ENCODE results near the gene KCNK7. TPM values are rescaled to one million over a fixed set of nuclear protein-coding genes. Genes with fewer than 3 reads are reported as not detected.

Gene KCNK7
- total and polyA plus RNA-seq, 2 experiments from 2014 or later: 0.60 TPM; not detected in 1

DNA sequence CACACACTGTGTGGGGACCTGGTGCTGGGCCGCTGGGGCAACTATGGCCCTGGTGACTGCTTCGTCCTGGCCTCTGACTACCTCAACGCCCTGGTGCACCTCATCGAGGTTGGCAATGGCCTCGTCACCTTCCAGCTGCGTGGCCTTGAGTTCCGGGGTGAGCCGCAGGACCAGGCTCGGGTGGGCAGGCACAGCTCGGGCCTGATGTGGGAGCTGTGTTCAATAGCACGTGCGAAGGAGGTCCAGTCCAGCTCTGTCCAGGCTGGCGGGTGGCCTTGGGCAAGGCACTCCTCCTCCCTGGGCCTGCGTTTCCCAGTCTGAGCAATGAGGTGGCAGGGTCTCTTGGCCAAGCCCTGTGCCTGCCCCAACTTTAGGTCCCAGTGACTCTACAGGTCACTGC is 34.0 kb upstream of the KCNK7 start:
- no peak for TF ChIP-seq EZH2phosphoT487 (IDR thresholded peaks at IDR 0.05; ENCODE audit: unreplicated experiment)
- no peak for TF ChIP-seq ZNF114 (CRISPR knock-in tag; IDR thresholded peaks at IDR 0.05)
- no peak for TF ChIP-seq EZH2 (IDR thresholded peaks at IDR 0.05; ENCODE audit: low read depth, unreplicated experiment)
- TF ChIP-seq ZNF331 (CRISPR knock-in tag; IDR thresholded peaks at IDR 0.05; ENCODE audit: low read depth): no peak
- TF ChIP-seq, protein P1, sequence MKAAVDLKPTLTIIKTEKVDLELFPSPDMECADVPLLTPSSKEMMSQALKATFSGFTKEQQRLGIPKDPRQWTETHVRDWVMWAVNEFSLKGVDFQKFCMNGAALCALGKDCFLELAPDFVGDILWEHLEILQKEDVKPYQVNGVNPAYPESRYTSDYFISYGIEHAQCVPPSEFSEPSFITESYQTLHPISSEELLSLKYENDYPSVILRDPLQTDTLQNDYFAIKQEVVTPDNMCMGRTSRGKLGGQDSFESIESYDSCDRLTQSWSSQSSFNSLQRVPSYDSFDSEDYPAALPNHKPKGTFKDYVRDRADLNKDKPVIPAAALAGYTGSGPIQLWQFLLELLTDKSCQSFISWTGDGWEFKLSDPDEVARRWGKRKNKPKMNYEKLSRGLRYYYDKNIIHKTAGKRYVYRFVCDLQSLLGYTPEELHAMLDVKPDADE (IDR thresholded peaks at IDR 0.05): no peak
- no peak for TF ChIP-seq JUNB (IDR thresholded peaks at IDR 0.05; ENCODE audit: unreplicated experiment)
- TF ChIP-seq POLR2AphosphoS5 (IDR thresholded peaks at IDR 0.05; ENCODE audit: low read depth): no peak
- TF ChIP-seq NANOG (IDR thresholded peaks at IDR 0.05; ENCODE audit: borderline replicate concordance): no peak
- TF ChIP-seq STAT1 (IDR thresholded peaks at IDR 0.05; ENCODE audit: unreplicated experiment): no peak
- TF ChIP-seq, protein P2, sequence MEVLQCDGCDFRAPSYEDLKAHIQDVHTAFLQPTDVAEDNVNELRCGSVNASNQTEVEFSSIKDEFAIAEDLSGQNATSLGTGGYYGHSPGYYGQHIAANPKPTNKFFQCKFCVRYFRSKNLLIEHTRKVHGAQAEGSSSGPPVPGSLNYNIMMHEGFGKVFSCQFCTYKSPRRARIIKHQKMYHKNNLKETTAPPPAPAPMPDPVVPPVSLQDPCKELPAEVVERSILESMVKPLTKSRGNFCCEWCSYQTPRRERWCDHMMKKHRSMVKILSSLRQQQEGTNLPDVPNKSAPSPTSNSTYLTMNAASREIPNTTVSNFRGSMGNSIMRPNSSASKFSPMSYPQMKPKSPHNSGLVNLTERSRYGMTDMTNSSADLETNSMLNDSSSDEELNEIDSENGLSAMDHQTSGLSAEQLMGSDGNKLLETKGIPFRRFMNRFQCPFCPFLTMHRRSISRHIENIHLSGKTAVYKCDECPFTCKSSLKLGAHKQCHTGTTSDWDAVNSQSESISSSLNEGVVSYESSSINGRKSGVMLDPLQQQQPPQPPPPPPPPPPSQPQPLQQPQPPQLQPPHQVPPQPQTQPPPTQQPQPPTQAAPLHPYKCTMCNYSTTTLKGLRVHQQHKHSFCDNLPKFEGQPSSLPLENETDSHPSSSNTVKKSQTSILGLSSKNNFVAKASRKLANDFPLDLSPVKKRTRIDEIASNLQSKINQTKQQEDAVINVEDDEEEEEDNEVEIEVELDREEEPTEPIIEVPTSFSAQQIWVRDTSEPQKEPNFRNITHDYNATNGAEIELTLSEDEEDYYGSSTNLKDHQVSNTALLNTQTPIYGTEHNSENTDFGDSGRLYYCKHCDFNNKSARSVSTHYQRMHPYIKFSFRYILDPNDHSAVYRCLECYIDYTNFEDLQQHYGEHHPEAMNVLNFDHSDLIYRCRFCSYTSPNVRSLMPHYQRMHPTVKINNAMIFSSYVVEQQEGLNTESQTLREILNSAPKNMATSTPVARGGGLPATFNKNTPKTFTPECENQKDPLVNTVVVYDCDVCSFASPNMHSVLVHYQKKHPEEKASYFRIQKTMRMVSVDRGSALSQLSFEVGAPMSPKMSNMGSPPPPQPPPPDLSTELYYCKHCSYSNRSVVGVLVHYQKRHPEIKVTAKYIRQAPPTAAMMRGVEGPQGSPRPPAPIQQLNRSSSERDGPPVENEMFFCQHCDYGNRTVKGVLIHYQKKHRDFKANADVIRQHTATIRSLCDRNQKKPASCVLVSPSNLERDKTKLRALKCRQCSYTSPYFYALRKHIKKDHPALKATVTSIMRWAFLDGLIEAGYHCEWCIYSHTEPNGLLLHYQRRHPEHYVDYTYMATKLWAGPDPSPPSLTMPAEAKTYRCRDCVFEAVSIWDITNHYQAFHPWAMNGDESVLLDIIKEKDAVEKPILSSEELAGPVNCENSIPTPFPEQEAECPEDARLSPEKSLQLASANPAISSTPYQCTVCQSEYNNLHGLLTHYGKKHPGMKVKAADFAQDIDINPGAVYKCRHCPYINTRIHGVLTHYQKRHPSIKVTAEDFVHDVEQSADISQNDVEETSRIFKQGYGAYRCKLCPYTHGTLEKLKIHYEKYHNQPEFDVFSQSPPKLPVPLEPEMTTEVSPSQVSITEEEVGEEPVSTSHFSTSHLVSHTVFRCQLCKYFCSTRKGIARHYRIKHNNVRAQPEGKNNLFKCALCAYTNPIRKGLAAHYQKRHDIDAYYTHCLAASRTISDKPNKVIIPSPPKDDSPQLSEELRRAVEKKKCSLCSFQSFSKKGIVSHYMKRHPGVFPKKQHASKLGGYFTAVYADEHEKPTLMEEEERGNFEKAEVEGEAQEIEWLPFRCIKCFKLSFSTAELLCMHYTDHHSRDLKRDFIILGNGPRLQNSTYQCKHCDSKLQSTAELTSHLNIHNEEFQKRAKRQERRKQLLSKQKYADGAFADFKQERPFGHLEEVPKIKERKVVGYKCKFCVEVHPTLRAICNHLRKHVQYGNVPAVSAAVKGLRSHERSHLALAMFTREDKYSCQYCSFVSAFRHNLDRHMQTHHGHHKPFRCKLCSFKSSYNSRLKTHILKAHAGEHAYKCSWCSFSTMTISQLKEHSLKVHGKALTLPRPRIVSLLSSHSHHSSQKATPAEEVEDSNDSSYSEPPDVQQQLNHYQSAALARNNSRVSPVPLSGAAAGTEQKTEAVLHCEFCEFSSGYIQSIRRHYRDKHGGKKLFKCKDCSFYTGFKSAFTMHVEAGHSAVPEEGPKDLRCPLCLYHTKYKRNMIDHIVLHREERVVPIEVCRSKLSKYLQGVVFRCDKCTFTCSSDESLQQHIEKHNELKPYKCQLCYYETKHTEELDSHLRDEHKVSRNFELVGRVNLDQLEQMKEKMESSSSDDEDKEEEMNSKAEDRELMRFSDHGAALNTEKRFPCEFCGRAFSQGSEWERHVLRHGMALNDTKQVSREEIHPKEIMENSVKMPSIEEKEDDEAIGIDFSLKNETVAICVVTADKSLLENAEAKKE (CRISPR knock-in tag; IDR thresholded peaks at IDR 0.05): no peak
- no peak for TF ChIP-seq CREB1 (CRISPR knock-in tag; IDR thresholded peaks at IDR 0.05; ENCODE audit: low read depth)
- TF ChIP-seq, protein P3, sequence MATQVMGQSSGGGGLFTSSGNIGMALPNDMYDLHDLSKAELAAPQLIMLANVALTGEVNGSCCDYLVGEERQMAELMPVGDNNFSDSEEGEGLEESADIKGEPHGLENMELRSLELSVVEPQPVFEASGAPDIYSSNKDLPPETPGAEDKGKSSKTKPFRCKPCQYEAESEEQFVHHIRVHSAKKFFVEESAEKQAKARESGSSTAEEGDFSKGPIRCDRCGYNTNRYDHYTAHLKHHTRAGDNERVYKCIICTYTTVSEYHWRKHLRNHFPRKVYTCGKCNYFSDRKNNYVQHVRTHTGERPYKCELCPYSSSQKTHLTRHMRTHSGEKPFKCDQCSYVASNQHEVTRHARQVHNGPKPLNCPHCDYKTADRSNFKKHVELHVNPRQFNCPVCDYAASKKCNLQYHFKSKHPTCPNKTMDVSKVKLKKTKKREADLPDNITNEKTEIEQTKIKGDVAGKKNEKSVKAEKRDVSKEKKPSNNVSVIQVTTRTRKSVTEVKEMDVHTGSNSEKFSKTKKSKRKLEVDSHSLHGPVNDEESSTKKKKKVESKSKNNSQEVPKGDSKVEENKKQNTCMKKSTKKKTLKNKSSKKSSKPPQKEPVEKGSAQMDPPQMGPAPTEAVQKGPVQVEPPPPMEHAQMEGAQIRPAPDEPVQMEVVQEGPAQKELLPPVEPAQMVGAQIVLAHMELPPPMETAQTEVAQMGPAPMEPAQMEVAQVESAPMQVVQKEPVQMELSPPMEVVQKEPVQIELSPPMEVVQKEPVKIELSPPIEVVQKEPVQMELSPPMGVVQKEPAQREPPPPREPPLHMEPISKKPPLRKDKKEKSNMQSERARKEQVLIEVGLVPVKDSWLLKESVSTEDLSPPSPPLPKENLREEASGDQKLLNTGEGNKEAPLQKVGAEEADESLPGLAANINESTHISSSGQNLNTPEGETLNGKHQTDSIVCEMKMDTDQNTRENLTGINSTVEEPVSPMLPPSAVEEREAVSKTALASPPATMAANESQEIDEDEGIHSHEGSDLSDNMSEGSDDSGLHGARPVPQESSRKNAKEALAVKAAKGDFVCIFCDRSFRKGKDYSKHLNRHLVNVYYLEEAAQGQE (IDR thresholded peaks at IDR 0.05; ENCODE audit: unreplicated experiment): no peak
- TF ChIP-seq, protein P4, sequence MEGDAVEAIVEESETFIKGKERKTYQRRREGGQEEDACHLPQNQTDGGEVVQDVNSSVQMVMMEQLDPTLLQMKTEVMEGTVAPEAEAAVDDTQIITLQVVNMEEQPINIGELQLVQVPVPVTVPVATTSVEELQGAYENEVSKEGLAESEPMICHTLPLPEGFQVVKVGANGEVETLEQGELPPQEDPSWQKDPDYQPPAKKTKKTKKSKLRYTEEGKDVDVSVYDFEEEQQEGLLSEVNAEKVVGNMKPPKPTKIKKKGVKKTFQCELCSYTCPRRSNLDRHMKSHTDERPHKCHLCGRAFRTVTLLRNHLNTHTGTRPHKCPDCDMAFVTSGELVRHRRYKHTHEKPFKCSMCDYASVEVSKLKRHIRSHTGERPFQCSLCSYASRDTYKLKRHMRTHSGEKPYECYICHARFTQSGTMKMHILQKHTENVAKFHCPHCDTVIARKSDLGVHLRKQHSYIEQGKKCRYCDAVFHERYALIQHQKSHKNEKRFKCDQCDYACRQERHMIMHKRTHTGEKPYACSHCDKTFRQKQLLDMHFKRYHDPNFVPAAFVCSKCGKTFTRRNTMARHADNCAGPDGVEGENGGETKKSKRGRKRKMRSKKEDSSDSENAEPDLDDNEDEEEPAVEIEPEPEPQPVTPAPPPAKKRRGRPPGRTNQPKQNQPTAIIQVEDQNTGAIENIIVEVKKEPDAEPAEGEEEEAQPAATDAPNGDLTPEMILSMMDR (conservative IDR thresholded peaks at IDR 0.05; ENCODE audit: low read depth in 2 of 2): no peak
- no peaks in the 10 kb centered on the region for H3K9me2 ChIP-seq (ENCODE audit: insufficient read depth)
- no peaks in the 10 kb centered on the region; the same call in 1 of the 2 replicates for H3F3A ChIP-seq (replicated peaks; ENCODE audit: low read depth)
- H3K4me3 ChIP-seq: no peak overlapping the region
- Mint-ChIP-seq H3K27ac (no peak overlapping the region), H3K36me3 (ENCODE audit: low read depth) (peaks cover 41% of the 10 kb centered on the region), H3K4me1 (no peaks in the 10 kb centered on the region; the same call in 2 of the 3 replicates), H3K9me3 (no peaks in the 10 kb centered on the region), H3K4me3 (no peak overlapping the region), H3K27me3 (ENCODE audit: insufficient read depth, low read depth, poor library complexity) (peaks cover 7% of the 10 kb centered on the region)
- no peak overlapping the region for H2AFZ ChIP-seq
- DNase-seq (ENCODE audit: low spot score) (no peak), ATAC-seq (no peak)
- H4K20me1 ChIP-seq (replicated peaks; ENCODE audit: insufficient read depth): no peaks in the 10 kb centered on the region; the same call in 1 of the 2 replicates
- H3K4me1 ChIP-seq (ENCODE audit: insufficient read depth): no peaks in the 10 kb centered on the region
- H3K27me3 ChIP-seq (ENCODE audit: insufficient read depth): no peaks in the 10 kb centered on the region
- H3K4me2 ChIP-seq: no peak overlapping the region
- H3K27ac ChIP-seq (ENCODE audit: low read depth): no peak overlapping the region
- no peaks in the 10 kb centered on the region for H3K79me2 ChIP-seq (replicated peaks; ENCODE audit: insufficient read depth)
- H3K36me3 ChIP-seq (ENCODE audit: insufficient read depth): peaks cover 8% of the 10 kb centered on the region

Data from GM23338 (cell line).